GM21786 (cell line): ENCODE measurements around the gene CEP120.
"Not testable (repeated sequence)": the region's sequence is repeated elsewhere in the genome, so short reads cannot be mapped to it uniquely, and the experiment has no call there.

Source experiments
- ATAC-seq: cut with Tn5 transposase; IDR thresholded peaks from one replicate; pipeline ENCODE4 v1.9.1; 2021; ENCODE audit not compliant: unreplicated experiment

Gene CEP120

DNA sequence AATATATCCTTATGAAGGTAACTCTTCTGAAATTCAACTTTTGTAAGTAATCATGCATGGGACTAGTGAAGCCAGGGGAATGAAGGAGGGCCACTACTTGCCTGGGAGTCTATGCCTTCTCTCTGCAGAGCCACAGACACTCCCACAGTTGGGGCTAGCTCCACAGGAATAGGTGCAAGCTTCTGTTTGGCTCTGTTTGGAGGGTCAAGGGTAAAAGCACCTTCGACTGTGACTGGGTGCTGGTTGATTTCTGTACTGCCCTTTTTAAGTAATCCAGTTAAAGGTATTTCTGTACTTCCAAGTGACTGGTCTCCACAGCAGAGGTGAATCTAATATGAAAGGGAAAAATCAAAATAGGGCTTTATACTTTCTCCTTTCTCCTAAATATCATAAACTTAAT is 32.2 kb downstream of the CEP120 start:
- ATAC-seq: no peak

DNA sequence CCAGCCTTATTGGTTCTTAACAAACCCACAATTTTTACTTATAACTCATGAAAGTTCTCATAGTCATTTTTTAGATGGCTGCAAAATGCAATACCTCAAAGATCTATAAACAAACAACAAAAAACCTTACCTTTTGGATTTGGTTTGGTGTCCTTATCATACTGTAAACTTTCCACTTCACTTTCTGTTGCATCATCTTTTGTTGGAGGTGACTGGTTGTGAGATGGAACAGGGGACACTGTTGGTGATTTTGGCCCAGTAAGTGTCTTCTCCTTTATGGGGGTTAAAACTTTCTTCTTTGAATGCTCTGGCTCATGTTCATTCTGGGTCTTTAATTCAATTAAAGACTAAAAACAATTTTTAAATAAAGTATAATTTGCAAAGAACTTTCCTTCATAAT is 33.4 kb downstream of the CEP120 start:
- no peak for ATAC-seq

DNA sequence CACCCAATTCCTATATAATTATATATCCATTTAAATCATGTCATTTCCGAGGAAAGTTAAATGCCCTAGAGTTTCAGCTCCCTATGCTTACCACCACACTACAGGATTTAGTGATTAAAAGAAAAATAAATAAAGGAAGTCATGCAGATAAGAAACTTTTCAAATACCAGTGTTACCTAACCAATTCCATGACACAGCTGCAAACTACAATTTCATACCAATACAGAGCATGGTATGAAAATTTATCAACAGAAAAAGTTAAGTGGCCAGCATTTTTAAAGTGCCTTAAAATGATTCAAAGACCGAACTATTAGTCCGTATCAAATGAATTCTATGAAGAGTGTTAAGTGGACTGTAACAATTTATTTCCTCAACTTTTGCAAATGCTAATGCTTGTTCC is 35.9 kb downstream of the CEP120 start:
- ATAC-seq: no peak

DNA sequence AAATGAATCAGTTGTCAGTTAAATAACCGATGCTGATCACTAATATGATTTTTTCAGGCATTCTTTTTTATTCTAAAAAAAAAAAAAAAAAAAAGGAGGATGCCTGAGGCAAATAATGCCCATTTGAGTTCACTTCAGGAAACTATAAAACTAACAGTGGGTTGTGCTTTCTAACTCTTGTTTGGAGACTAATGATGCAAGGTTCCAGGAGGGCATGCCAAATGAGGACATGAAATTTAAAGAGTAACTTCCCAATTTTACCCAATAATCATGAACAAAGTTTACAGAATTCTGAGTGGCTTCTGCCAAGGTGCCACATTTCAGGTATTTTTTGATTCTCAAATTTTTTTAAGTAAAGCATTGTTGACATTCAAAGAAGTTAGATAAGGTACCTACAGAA is 41.0 kb downstream of the CEP120 start:
- ATAC-seq: no peak

DNA sequence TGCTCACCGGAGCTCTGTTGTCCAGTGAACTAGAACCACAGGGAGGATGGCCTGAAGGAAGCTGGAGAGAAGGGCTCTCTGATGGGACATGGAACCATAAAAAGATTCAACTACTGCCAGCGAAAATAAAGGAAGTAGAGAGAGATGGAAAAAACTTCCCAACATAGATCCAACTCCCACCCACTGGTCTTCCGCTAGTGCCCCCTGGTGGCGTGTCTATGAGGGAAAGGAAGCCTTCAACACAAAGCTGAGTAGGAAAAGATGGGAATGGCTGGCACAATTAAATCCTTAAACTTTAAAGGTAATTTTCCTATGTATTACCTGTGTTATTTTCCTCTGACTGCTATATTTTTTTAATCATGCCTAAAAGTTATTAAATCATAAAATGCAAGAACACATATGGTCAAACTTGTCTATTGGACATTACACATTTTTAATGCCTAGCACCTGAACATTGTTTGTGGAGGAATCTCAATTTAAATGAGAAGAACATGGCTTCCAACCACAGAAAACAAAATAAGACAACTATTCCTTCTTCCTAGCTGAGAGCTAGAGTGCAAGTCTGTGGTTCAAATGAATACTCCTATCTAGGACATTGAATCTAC is 51.5 kb downstream of the CEP120 start:
- no peak for ATAC-seq

DNA sequence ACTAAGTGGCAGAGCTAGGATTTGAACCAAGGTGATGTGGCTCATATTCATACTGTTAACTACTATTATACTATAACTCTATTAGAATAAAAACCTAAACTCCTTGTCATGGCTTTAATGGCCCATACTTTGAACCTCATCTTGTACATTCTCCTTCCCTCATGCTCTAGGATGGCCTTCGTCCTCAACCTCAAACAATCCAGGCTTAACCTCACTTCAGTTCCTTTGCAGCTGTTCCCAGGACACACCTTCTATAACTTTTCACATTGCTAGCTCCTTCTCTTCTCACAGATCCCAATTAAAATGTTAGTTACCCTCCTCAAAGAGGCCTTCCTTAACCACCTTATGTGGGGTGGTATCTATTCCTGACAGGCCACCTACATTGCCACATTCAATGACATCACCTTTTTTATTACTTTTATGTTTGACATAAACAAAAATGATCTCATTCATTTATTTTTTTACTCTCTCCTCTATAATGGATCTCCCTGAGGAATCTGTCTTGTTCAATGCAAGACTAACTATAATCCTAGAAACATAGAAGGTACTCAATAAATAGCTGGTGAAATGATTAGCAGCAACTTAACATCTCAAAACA is 53.7 kb downstream of the CEP120 start:
- no peak for ATAC-seq

DNA sequence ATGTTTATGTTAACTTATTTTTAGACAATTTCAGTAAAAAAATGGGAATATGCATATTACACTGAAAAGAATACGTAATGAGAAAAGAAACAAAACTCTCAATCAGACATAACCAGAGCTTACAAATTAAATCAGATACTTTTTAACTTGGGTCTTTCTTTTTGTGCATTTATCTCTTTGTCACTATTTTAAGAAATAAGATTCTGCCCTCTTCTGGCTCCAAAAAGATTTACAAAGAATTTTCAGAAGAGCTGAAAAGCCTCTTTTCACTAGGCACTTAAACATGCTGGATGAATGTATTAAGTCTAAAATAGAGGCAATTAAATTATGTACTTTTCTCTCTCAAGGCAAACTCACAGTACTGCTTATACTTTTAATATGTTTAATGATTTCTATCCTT is 55.5 kb downstream of the CEP120 start:
- no peak for ATAC-seq

DNA sequence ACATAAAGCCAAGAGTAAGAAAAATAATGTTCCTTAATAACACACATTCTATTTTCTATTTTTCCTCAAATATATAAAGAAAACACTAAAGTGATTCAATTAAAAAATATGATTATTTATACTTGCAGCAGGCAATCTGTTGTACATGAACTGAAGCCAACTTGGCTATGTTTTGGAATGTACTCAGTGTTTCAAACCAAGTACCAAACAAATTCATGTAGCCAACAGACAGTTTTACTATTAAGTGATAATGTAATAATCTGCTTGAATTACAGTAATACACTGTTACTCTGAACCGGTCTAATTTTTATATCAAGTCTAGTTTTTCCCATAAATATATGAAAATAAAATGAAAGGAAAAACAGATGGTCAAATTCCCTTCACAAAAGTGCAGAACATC is 58.0 kb downstream of the CEP120 start:
- ATAC-seq: no peak

DNA sequence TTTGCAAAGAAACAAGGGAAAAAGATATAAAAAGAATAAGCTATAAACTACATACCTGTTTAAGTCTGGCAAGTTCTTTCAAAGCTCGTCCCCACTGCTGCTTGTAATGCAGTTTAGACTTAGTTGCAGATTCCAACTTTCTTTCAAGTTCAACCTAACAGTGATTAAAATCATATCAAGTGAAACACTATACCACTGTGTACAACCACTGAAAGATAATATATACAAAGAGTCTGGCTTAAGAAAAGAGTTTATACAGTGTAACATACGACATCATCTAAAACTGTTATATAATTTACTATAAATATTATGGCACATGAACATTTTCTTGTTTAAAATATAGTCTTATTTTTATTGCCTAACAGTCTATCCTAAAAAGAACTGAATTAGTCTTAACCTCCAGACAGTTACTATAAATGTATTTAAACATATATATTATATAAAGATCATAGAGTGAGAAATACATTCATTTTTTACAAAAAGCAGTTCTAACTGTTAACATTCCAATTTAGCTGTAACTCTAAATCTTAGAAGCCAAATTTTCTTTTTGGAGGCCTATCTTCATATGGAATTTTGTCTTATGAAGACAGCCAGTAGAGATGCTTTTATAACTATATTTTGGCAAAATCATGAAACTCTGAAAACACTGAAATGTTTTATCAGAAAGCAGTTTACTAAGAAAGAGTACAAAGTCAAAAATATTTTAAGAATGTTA is 58.6 kb downstream of the CEP120 start:
- ATAC-seq: no peak

DNA sequence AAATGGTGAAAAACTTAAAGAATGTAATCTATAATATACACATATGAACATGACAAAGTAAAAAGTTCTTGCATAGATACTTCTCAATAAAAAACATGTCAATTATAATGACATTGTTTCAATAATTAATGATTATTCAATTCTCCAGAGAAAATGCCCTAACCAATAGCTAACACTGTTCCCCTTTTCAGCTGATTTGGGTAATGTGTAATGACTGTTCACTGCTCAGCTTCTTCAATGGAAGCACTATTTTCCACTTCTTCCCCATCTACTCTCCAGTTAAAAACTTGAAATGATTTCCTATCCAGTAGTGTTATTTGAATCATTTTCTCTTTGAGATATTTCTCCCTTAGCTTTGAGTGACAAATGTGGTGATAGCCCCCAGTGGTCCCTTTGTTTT is 62.3 kb downstream of the CEP120 start:
- no peak for ATAC-seq

DNA sequence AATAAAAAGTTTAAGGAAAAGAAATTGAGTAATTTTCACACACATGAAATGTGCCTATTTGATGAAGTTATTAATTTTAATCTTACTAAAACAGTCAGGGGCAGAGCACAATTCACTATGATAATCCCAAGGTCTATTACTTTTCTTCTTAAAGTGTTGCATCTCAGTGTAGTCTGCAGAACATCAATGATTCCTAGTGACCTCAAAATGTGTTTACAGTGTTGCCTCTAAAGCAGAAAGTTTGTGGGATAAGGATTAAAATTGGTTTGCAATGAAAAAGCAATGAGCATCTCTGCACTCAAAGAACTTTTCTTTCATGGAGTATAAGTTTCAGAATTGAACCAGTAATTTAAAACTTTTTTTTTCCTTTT is 63.0 kb downstream of the CEP120 start:
- ATAC-seq: no peak

DNA sequence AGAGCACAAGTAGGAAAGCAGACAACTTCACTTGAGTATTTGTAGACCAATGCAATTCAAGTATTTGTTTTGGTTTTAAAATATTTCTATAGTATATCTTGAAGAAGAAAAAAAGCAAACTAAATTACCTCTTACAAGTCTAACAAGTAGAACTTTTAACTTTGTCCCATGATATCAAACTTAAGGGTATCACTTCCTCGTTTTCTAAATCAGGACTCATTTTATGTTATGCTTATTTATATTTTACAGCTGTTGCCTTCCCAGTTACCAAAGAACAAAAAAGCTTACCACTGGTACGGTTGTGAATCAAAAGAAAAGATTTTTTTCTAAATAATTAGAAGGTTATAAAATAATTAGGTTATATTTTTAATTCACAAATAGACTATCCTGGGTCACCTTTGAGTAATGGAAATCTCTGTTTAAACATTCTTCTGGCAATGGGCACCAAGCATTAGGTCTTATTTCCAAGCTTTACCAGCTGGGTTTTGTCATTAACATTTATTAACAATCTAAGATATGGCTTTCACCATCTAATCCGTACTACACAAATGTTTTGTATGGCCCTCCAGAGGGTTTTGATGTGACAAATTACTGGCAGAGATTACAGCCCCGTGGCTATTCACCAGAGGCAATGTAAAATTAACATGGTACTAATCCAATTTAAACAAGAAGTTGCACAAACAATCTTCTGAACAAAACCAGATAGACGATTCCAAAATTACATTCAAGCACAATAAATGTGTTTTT is 63.6 kb downstream of the CEP120 start:
- ATAC-seq: no peak

DNA sequence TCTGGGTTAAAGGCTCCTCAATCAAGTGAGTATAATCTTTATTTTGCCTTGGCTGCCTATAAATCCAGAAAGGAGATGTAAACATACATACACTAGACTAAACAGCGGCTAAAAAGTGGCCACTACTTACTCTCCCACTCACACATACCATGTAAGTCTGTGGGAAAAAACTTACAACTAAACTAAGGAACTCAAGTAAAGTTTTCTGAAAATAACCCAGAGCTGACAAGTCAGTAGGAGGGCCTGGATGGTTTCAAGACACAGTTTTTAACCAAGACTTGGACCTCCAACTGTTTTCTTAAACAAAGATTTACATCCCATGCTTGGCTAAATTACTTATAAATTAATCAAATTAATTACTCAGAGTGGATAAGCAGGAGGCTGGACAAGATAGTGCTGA is 64.5 kb downstream of the CEP120 start:
- ATAC-seq: no peak

DNA sequence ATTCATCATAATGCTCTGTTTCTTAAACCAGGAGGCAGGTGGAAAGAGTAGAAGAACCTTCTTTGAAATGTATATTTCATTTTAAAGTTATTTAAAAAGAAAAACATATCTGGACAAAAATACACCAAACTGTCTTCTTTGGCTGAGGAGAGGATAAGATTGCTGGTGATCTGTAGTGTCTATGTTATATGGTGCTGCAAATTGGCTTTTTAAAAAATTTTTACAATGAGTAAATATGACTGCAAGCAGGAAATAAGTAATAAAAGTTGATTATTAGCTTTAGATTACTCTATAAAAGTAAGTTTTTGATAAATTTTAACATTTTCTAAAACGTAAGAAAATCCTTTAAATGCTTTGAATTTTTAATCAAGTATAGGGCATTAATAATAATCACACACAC is 64.9 kb downstream of the CEP120 start:
- no peak for ATAC-seq

DNA sequence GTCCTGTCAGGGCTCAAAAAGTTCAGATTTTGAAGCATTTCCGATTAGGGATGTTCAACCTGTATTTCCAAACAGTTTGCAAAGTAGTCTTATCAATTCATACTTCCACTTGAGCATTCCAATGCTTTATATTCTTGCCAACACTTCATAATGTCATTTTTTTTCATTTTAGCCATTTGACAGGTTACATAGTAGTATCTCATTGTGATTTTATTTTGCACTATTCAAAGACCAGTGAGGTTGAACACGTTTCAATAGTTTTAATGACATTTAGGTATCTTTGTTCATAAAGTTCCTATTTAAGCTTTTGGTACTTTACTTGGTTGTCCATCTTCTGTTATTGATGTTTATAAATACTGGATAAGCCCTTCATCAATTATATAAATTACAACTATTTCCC is 71.4 kb downstream of the CEP120 start:
- no peak for ATAC-seq

DNA sequence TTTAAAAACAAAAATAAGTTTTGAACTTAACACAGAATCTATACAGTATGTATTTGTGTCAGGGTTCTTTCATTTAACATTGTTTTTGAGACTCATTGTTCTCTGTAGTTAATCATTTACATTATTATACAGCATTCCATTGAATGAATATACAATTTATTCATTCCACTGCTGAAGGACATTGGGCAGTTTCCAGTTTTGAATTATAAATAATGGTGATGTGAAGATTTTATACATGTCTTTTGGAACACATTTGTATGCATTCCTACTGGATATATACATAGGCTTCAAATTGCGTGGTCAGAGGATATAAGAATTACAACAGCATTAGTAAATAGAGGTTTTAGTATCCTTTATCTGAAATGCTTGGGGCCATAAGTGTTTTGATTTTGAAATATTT is 72.0 kb downstream of the CEP120 start:
- ATAC-seq: no peak

DNA sequence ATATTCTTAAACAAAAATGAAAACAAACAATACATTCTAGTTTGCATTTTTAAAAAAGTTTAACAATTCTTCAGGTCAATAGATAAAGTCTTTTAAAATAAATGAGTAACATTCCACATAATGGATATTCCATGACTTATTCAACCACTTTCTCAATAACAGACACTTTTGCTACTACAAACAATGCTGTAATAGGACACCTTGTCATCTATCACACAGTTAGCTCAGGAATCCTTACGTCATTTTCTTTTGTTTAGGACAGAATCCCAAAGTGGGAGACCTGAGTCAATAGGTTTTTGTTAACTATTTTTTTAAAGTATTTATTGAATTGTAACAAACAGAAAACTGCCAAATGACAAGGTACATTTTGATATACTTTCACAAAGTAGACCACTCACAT is 72.5 kb downstream of the CEP120 start:
- no peak for ATAC-seq

DNA sequence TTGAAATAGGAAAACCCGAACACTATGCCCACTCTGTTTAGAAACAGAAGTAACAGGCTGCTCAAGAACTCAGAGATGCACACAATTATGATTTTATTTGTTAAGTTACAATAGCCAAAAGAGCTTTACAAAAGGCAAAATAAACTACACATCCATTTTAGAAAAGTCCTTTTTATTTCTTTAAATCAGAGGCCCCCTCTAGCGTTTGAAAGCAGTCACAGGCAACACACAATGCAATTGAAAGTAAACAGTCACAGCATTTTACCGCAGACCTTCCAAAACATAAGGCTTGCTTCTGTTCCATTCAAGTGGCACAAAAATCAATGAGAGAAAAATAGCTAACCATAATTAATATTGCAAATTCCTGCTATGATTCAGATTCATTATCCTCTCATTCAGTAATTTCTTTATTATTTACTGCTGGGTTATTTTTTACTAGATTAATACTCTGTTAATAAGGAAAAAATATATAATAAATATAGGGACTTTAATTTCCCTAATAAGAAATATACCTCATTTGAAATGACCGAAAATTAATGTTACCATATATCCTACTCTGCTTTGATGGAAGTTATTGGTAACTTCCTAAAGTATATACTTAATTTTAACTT is 78.3 kb downstream of the CEP120 start:
- ATAC-seq: no peak

DNA sequence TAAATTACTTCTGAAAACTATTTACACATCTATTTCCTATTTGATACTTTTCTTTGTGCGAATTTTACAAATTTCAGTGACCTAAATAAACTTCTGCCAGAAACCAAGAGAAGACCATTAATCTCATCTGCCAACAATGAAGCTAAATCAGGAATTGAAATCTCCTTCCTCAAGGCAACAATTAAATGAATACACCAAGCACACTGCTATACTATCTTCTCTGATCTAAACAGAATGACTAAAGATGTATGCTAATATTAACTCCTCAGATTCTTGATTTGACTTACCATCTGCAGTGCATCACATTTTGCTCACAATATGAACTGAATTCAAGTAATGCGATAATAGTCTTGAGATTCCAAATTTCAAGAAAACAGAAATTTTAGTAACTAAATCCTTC is 82.3 kb downstream of the CEP120 start:
- no peak for ATAC-seq

DNA sequence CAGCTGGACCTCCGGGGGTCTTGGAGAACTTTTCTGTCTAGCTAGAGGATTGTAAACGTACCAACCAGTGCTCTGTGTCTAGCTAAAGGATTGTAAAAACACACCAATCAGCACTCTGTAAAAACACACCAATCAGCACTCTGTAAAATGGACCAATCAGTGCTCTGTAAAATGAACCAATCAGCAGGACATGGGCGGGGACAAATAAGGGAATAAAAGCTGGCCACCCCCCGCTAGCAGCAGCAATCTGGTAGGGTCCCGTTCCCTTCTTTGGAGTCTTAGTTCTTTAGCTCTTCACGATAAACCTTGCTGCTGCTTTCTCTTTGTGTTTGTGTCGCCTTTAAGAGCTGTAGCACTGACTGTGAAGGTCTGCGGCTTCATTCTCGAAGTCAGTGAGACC is 114.8 kb downstream of the CEP120 start:
- ATAC-seq: not testable (repeated sequence)

DNA sequence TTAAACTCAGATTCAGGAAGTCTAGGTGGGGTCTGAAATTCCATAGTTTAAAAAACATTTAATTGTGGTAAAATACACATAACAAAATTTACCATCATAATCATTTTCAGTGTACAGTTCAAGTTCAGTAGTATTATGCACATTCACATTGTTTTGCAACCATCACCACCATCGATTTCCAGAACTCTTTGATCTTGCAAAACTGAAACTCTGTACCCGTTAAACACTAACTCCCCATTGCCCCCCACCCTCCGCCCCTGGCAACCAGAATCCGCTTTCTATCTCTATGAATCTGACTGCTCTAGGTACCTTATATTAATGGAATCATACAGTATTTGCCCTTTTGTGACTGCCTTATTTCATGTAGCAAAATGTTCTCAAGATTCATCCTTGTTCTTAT is 117.5 kb downstream of the CEP120 start:
- ATAC-seq: no peak
